ENCODE measurements around the gene FAM227B. TPM values are rescaled to one million over a fixed set of nuclear protein-coding genes. Genes with fewer than 3 reads are reported as not detected.
A peak's percentile ranks its signal among the peaks of the same experiment; 100 is the strongest.

The FAM227B gene
- total and polyA plus RNA-seq, 2 donors (not counting 1 experiment from before 2014, with no cell fraction given) = 2.7 to 9.7 TPM

DNA sequence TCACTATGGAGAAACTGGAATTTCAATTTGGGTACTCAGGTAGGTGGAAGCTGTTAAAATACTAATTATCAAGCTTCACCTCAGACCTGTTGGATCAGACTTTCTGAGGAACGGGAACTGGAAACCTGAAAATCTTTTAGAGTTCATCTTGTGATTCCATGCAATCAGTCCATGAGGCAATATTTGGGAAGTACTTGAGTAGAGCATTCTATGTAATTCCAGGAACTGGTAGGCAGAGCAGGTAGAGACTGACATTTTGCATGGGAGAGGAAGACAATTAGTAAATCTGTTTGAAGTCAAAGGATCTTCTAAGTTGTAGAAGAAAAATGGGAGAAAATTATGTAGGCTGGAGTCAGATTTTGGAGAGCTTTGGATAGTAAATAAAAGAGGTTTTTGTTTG lies 154.5 kb downstream of the FAM227B start:
- Histone ChIP-seq H3K27me3 (ENCODE audit: control insufficient read depth, insufficient read depth, low read length) (no peaks in the 10 kb centered on the region), H3K4me2 (ENCODE audit: extremely low read depth, insufficient read depth, low read length) (peak overlapping the region; percentile 61), H3K79me2 (ENCODE audit: control insufficient read depth, insufficient read depth, low read length) (peaks cover 22% of the 10 kb centered on the region), H2AFZ (ENCODE audit: low read length) (peak overlapping the region; percentile 40), H3K4me3 (replicated peaks in 1 of 4; ENCODE audit: control extremely low read depth in 1 of 4, insufficient read depth in 1 of 4, low read depth in 3 of 4, low read length in 4 of 4) (peak overlapping the region in 3 of 4 experiments; percentile 9 to 48 (median 33)), H3K4me1 (ENCODE audit: control insufficient read depth, extremely low read depth, insufficient read depth, low read length) (peaks cover 2% of the 10 kb centered on the region), H3K9ac (ENCODE audit: insufficient read depth, low read length) (no peak overlapping the region), H4K20me1 (ENCODE audit: control insufficient read depth, extremely low read depth, insufficient read depth, low read length) (no peaks in the 10 kb centered on the region), H3K9me3 (ENCODE audit: control insufficient read depth, insufficient read depth, low read depth, low read length) (no peaks in the 10 kb centered on the region), H3K36me3 (ENCODE audit: control insufficient read depth, insufficient read depth, low read length) (no peaks in the 10 kb centered on the region), H3K27ac (ENCODE audit: insufficient read depth, low read length) (peak overlapping the region; percentile 19)
- no peak for DNase-seq (ENCODE audit: low read depth in 2 of 2)
- TF ChIP-seq EZH2 (IDR thresholded peaks at IDR 0.05; ENCODE audit: low read length, missing control alignments) = no peak

- Histone ChIP-seq H4K20me1 (ENCODE audit: control insufficient read depth, extremely low read depth, insufficient read depth, low read length) (no peaks in the 10 kb centered on the region), H3K4me3 (replicated peaks in 1 of 4; ENCODE audit: control extremely low read depth in 1 of 4, insufficient read depth in 1 of 4, low read depth in 3 of 4, low read length in 4 of 4) (no peak overlapping the region), H3K79me2 (ENCODE audit: control insufficient read depth, insufficient read depth, low read length) (peaks cover 31% of the 10 kb centered on the region), H3K27me3 (ENCODE audit: control insufficient read depth, insufficient read depth, low read length) (no peaks in the 10 kb centered on the region), H3K36me3 (ENCODE audit: control insufficient read depth, insufficient read depth, low read length) (no peaks in the 10 kb centered on the region), H2AFZ (ENCODE audit: low read length) (no peak overlapping the region), H3K9ac (ENCODE audit: insufficient read depth, low read length) (no peak overlapping the region), H3K4me1 (ENCODE audit: control insufficient read depth, extremely low read depth, insufficient read depth, low read length) (peaks cover 2% of the 10 kb centered on the region), H3K4me2 (ENCODE audit: extremely low read depth, insufficient read depth, low read length) (no peak overlapping the region), H3K27ac (ENCODE audit: insufficient read depth, low read length) (no peak overlapping the region), H3K9me3 (ENCODE audit: control insufficient read depth, insufficient read depth, low read depth, low read length) (no peaks in the 10 kb centered on the region)
- TF ChIP-seq EZH2 (IDR thresholded peaks at IDR 0.05; ENCODE audit: low read length, missing control alignments) = no peak
- TF ChIP-seq, protein P1, sequence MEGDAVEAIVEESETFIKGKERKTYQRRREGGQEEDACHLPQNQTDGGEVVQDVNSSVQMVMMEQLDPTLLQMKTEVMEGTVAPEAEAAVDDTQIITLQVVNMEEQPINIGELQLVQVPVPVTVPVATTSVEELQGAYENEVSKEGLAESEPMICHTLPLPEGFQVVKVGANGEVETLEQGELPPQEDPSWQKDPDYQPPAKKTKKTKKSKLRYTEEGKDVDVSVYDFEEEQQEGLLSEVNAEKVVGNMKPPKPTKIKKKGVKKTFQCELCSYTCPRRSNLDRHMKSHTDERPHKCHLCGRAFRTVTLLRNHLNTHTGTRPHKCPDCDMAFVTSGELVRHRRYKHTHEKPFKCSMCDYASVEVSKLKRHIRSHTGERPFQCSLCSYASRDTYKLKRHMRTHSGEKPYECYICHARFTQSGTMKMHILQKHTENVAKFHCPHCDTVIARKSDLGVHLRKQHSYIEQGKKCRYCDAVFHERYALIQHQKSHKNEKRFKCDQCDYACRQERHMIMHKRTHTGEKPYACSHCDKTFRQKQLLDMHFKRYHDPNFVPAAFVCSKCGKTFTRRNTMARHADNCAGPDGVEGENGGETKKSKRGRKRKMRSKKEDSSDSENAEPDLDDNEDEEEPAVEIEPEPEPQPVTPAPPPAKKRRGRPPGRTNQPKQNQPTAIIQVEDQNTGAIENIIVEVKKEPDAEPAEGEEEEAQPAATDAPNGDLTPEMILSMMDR (conservative IDR thresholded peaks at IDR 0.05 in 1 of 2, IDR thresholded peaks at IDR 0.05 in 1 of 2; ENCODE audit: low read depth in 1 of 2, low read length in 2 of 2) = no peak
- DNase-seq (ENCODE audit: low read depth in 2 of 2) = no peak
These were observed 156.1 kb downstream of the FAM227B start for GRCh38 chr15:49464522-49464921.

GRCh38 chr15:49462232-49462844 lies 158.3 kb downstream of the FAM227B start:
- peak in 1 of 2 donors; percentile 51 for DNase-seq (ENCODE audit: low read depth in 2 of 2)
- Histone ChIP-seq H3K4me2 (ENCODE audit: extremely low read depth, insufficient read depth, low read length) (peak overlapping the region; percentile 13), H3K79me2 (ENCODE audit: control insufficient read depth, insufficient read depth, low read length) (peaks cover 34% of the 10 kb centered on the region), H3K4me1 (ENCODE audit: control insufficient read depth, extremely low read depth, insufficient read depth, low read length) (peaks cover 10% of the 10 kb centered on the region), H3K27me3 (ENCODE audit: control insufficient read depth, insufficient read depth, low read length) (no peaks in the 10 kb centered on the region), H3K4me3 (replicated peaks in 1 of 4; ENCODE audit: control extremely low read depth in 1 of 4, insufficient read depth in 1 of 4, low read depth in 3 of 4, low read length in 4 of 4) (no peak overlapping the region), H3K9me3 (ENCODE audit: control insufficient read depth, insufficient read depth, low read depth, low read length) (no peaks in the 10 kb centered on the region), H3K36me3 (ENCODE audit: control insufficient read depth, insufficient read depth, low read length) (no peaks in the 10 kb centered on the region), H2AFZ (ENCODE audit: low read length) (no peak overlapping the region), H3K9ac (ENCODE audit: insufficient read depth, low read length) (no peak overlapping the region), H3K27ac (ENCODE audit: insufficient read depth, low read length) (no peak overlapping the region), H4K20me1 (ENCODE audit: control insufficient read depth, extremely low read depth, insufficient read depth, low read length) (no peaks in the 10 kb centered on the region)
- TF ChIP-seq, protein P1 (conservative IDR thresholded peaks at IDR 0.05 in 1 of 2, IDR thresholded peaks at IDR 0.05 in 1 of 2; ENCODE audit: low read depth in 1 of 2, low read length in 2 of 2) = no peak
- no peak for TF ChIP-seq EZH2 (IDR thresholded peaks at IDR 0.05; ENCODE audit: low read length, missing control alignments)
